HG03521 (cell line): ENCODE results near the gene PIAS3.
"Not testable (repeated sequence)": the region's sequence is repeated elsewhere in the genome, so short reads cannot be mapped to it uniquely, and the experiment has no call there.

Source experiments
- ATAC-seq: cut with Tn5 transposase; IDR thresholded peaks from one replicate; pipeline ENCODE4 v1.9.1; 2021; ENCODE audit warnings: mild to moderate bottlenecking, moderate library complexity; ENCODE audit not compliant: unreplicated experiment

Gene PIAS3

DNA sequence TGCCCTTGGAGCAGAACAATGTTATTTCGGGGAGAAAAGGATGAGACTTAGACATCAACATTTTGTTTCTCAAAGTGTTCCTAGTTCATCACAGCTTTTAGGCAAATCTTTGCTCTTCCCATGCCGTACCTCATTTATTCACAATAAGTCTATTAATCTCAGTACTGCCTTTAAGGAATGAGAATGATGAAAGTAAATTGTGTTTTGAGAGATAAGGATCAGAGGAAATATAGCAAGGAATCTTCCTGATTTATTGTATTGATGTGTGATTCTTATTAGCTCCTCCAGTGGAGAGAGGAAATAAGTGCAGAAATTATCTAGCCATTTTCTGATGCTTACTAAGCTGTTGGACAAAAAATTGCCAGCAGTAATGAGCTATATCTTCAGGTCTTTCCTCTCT lies 32.9 kb downstream of the PIAS3 start:
- ATAC-seq: no peak

DNA sequence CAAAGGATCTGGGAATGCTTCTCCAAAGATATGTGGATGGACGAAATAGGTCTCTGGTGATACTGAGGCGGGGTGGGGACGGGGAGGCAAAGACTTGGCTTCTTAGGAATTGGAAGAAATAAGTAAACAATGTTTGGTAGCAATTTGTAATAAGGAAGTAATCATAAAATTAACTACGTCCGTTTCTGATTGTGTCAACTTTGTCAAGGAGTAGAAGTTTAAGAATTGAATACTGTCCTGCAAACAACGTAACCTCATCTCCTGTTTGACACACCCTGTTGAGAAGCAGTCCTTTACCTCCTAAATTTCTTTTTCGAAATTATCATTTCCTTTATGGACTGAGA lies 34.4 kb downstream of the PIAS3 start:
- no peak for ATAC-seq

DNA sequence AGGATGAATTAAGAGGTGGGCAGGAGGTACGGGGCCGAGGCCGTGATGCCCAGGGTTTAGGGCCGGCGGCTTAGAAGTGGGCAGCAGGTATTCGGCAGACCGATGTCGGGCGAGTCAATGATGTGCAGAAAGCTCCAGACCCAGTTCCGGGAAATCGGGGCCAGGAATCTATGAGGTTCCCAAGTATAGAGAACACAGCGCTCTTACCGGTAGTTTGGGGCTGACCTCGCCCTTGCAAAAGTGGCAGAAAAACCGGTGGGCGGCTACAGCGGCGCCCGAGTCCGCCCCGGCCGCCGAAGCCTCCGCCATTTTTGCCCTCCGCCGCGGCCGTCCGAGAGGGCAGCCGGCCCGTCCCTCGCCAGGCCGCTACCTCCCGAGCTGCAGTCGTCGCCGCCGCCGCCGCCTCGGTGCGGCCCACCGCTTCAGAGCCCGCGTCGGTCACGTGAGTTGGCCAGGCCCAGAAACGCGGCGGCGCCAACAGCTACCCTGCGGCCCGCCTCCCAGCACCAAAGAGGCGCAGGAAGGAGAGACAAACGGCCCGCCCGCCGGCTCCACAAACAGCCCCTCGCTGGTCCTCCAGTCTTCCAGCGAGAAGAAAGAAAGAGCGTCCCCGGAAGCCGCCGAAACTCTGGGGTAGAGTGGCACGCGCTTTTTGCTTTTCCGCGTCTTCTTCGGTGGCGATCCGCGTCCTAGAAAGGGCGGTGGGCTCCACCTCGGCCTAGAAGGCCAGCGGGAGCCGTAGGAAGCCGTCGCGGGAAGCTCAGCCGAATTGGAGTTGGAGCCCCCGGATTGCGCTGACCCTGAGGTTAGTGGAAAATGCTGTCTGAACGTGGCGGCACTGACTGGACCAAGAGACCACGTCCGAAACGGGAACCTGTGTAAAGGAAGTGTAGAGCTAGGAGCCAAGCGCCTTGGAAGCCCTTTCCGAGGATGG lies 35.0 kb downstream of the PIAS3 start, which contains the start of the genes POLR3C and RNF115:
Gene POLR3C, plus strand, starts transcription at position 636 of the 934 bp plus-strand sequence. CDS start 1,577 bp downstream, outside the sequence.
Gene RNF115, minus strand, starts transcription at position 531 of the 934 bp plus-strand sequence. Its CDS starts 222 bp downstream, at position 309.
- peak; percentile 85 for ATAC-seq

DNA sequence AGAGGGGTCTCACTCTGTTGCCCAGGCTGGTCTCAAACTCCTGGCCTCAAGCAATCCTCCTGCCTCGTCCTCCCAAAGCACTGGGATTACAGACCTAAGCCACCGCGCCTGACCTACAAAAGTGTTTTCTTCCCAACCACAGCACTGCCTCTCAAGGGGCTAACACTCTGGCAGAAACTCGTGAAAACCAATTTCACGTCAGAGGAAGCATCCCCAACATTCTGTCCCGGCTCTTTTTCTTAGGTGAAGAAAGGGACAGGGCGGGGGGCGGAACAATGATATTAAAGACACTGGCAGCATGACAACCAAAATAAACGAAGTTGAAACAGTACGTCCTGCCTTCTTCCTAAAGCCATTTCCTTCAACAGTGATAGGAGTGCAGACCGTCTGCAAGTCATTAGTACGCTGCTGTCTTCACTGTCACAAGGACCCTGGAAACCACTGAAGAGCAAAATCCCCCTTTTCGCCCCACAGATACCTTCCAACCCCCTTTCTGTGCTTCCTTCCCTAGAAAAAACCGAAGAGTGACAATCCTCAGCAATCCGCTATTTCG lies 36.0 kb downstream of the PIAS3 start:
- ATAC-seq: not testable (repeated sequence)

DNA sequence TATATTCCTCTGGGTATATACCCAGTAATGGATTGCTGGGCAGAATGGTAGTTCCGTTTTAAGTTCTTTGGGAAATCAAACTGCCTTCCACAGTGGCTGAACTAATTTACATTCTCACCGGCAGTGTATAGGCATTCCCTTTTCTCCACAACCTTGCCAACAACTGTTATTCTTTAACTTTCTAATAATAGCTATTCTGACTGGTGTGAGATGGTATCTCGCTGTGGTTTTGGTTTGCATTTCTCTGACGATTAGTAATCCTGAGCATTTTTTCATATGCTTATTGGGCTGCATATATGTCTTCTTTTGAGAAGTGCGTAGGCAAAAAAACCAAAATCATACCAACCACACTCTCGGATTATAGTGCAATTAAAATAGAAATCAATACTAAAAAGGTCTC lies 40.8 kb downstream of the PIAS3 start:
- not testable (repeated sequence) for ATAC-seq

DNA sequence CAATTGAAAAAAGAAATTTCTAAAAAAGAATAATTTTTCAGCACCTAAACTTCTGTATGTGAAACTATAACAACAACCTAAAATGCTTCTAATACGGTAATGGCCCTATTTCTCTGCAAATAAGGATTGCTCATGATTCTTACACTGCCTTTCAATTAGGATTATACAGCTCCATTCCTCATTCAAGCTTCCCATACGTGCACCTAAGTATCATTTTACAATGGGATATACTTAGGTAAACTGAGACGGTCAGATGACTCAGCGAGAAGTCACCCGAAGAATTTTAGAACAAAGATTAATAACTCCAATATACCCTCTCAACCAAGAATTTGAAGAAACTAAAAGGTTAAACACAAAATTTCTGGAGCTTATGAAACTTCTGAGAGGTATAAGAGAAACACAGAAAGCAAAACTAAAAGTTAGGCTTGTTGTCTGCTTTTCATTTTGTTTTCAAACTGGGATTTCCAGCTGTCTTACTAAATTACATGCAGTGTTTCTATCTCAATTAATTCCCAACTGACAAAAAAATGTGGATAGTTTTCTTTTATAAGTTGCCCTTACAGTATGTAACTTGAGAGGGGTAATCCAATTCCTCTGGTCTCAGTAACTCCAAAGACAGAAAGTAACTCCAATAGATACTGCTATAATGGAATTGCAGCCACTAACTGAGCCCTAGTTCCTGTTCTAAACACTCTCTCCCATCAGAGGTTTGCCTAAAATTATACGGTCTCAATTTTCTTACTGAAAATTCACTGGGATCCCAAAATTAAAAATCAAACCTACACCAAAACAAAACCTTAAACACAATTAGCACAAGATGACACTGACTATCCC lies 45.7 kb downstream of the PIAS3 start:
- not testable (repeated sequence) for ATAC-seq

DNA sequence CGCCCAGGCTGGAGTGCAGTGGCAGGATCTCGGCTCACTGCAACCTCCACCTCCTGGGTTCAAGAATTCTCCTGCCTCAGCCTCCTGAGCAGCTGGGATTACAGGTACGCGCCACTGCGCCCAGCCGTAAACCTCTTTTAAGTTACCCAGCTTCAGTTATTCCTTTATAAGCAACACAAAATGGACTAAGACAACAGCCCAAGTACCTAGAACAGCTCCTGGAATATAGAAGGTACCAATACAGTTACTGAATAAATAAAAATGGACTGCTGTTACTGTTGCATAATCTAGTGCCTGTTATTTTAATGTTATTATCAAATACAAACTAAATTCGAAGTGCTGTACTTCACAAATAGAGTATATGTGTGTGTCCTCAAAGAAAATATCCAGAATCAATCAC lies 52.0 kb downstream of the PIAS3 start:
- no peak for ATAC-seq

- no peak for ATAC-seq
These were observed 52.5 kb downstream of the PIAS3 start for GRCh38 chr1:145806408-145806807.

DNA sequence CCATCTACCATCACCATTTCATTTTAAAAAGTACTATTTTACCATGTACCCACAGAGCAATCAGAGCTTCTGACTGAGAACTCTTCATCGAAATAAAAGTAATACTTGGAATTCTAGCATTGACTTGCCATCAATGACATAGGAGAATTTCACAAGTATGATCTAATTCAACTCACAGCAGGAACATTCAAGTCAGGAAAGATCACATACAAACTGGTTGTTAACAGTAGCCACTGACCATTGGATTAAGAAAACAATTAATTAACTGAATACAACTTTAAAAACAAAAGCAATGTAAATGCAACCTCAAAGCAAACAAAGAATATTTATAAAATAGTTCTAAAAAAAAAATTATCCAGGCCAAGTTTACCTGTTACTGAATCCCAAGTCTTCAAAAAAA lies 53.8 kb downstream of the PIAS3 start:
- no peak for ATAC-seq

DNA sequence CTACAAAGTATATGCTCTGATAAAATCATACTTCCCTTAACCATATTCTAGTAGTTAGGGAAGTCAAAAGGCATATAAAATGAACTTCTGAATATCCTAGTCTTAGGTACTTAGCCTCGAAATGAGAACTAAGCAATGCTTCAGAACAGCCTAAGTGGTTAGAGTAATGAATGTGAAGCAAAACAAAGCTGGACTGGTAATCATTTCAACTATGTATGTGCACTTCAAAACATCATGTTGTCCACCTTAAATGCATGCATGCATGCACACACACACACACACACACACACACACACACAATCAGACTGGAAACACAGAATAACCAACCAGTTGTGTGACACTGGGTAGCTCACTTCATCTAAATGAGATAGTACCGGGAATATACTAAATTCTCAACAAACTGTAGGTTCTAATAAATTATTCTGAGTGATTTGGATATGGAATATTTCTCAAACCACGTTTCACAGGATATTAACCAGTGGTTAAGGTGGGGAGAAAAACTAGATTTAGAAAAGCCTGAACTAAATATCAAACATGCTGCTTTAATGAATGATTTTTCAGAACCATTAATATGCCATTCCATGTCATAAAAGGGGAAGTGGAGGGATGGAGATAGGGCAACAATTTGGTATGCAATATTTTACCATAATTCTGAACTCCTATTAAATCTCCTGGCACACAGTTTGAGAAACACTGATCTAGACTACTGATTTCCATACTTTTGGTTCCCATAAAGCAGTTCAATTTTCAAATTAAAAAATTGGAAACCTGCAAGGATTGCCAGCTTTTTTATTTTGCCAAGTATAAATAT lies 54.4 kb downstream of the PIAS3 start:
- no peak for ATAC-seq

DNA sequence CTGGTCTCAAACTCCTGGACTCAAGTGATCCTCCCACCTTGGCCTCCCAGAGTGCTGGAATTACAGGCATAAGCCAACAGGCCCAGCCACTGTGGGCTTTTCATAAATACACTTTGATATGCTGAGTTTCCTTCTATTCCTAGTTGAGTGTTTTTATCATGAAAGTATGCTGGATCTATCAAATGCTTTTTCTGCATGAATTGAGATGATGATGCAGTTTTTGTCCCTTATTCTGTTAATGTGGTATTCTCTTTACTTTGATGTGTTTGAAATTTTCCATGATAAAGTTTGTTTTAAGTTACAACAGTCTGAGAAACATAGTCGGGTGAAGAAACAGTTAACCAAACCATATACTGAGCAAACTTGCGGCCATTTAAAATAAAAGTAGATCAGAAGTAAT lies 59.1 kb downstream of the PIAS3 start:
- no peak for ATAC-seq
